Glutamatergic neuron (in vitro differentiated cells): ENCODE results near the gene KIF21A. TPM values are rescaled to one million over a fixed set of nuclear protein-coding genes. Genes with fewer than 3 reads are reported as not detected.

Experiments
- DNase-seq: peaks from one replicate; pipeline ENCODE4 v3.0.0; 2022
- H3K27ac Mint-ChIP-seq: one replicate; pipeline ENCODE4 v1.8.0; 2020; ENCODE audit warnings: mild to moderate bottlenecking, mixed read lengths, inconsistent platforms; ENCODE audit not compliant: unreplicated experiment
- H3K27me3 Mint-ChIP-seq: one replicate; pipeline ENCODE4 v1.8.0; 2020; ENCODE audit warnings: mild to moderate bottlenecking, moderate library complexity, mixed read lengths, inconsistent platforms; ENCODE audit not compliant: unreplicated experiment
- H3K36me3 Mint-ChIP-seq: one replicate; pipeline ENCODE4 v1.8.0; 2020; ENCODE audit warnings: mild to moderate bottlenecking, mixed read lengths, inconsistent platforms; ENCODE audit not compliant: unreplicated experiment
- H3K4me1 Mint-ChIP-seq: one replicate; pipeline ENCODE4 v1.8.0; 2020; ENCODE audit warnings: mild to moderate bottlenecking, low read depth, mixed read lengths, inconsistent platforms; ENCODE audit not compliant: unreplicated experiment
- H3K4me3 Mint-ChIP-seq: one replicate; pipeline ENCODE4 v1.8.0; 2020; ENCODE audit warnings: mild to moderate bottlenecking, mixed read lengths, inconsistent platforms; ENCODE audit not compliant: unreplicated experiment
- H3K9me3 Mint-ChIP-seq: one replicate; pipeline ENCODE4 v1.8.0; 2020; ENCODE audit warnings: mild to moderate bottlenecking, moderate library complexity, mixed read lengths, inconsistent platforms; ENCODE audit not compliant: unreplicated experiment
- CTCF ChIP-seq: fragments of 200-600 bp; sonication (generic); IDR thresholded peaks from one replicate; pipeline ENCODE4 v1.5.0; 2021; ENCODE audit not compliant: partially characterized antibody, unreplicated experiment
- total RNA-seq: library from RNA; stranded (reverse); fragmentation: NEBNext Ultra II Directional; extraction: Animal tissue kit (Norgen Biotek cat#: 25700); gene quantifications from one replicate; pipeline ENCODE4 v1.2.1, GENCODE V29; 2021; ENCODE audit not compliant: unreplicated experiment

The KIF21A gene
- total RNA-seq, 1 donor from 2014 or later = 93.1 TPM

GRCh38 chr12:39287409-39287808, 155.5 kb downstream of the KIF21A start:
- Mint-ChIP-seq H3K4me1 (peaks cover 3% of the 10 kb centered on the region), H3K27me3 (no peaks in the 10 kb centered on the region), H3K36me3 (no peaks in the 10 kb centered on the region), H3K4me3 (no peak overlapping the region), H3K27ac (no peak overlapping the region), H3K9me3 (no peaks in the 10 kb centered on the region)
- no peak for DNase-seq
- no peak for TF ChIP-seq CTCF

- TF ChIP-seq CTCF = no peak
- no peak for DNase-seq
- H3K4me1 Mint-ChIP-seq = no peaks in the 10 kb centered on the region
- H3K4me3 Mint-ChIP-seq = no peak overlapping the region
- no peak overlapping the region for H3K27ac Mint-ChIP-seq
- H3K36me3 Mint-ChIP-seq = no peaks in the 10 kb centered on the region
- H3K27me3 Mint-ChIP-seq = no peaks in the 10 kb centered on the region
- H3K9me3 Mint-ChIP-seq = no peaks in the 10 kb centered on the region
These were observed 164.5 kb downstream of the KIF21A start for GRCh38 chr12:39278426-39278825.

GRCh38 chr12:39277416-39277815, 165.5 kb downstream of the KIF21A start:
- Mint-ChIP-seq H3K4me1 (no peaks in the 10 kb centered on the region), H3K9me3 (no peaks in the 10 kb centered on the region), H3K27me3 (no peaks in the 10 kb centered on the region), H3K27ac (no peak overlapping the region), H3K4me3 (no peak overlapping the region), H3K36me3 (no peaks in the 10 kb centered on the region)
- DNase-seq = no peak
- no peak for TF ChIP-seq CTCF

GRCh38 chr12:39275846-39276245, 167.1 kb downstream of the KIF21A start:
- Mint-ChIP-seq H3K4me3 (no peak overlapping the region), H3K9me3 (peaks cover 3% of the 10 kb centered on the region), H3K27ac (no peak overlapping the region), H3K27me3 (no peaks in the 10 kb centered on the region), H3K36me3 (no peaks in the 10 kb centered on the region), H3K4me1 (no peaks in the 10 kb centered on the region)
- DNase-seq = no peak
- no peak for TF ChIP-seq CTCF

- Mint-ChIP-seq H3K27me3 (no peaks in the 10 kb centered on the region), H3K36me3 (no peaks in the 10 kb centered on the region), H3K4me1 (no peaks in the 10 kb centered on the region), H3K4me3 (no peak overlapping the region), H3K9me3 (peaks cover 3% of the 10 kb centered on the region), H3K27ac (no peak overlapping the region)
- DNase-seq = no peak
- peak; percentile 92 for TF ChIP-seq CTCF
These were observed 169.9 kb downstream of the KIF21A start for GRCh38 chr12:39272871-39273655.
